Osteocyte (in vitro differentiated cells): ENCODE measurements around the gene TJP3. TPM values are rescaled to one million over a fixed set of nuclear protein-coding genes. Genes with fewer than 3 reads are reported as not detected.

Experiments
- DNase-seq: peaks from one replicate; pipeline ENCODE4 v3.0.0; 2021; ENCODE audit warnings: mixed read lengths; ENCODE audit not compliant: unreplicated experiment; ENCODE audit errors: extremely low spot score
- H3K27ac Mint-ChIP-seq: one replicate; pipeline ENCODE4 v1.8.0; 2021; ENCODE audit warnings: mild to moderate bottlenecking, mixed read lengths; ENCODE audit not compliant: unreplicated experiment
- H3K27me3 Mint-ChIP-seq: one replicate; pipeline ENCODE4 v1.8.0; 2021; ENCODE audit warnings: mixed read lengths; ENCODE audit not compliant: unreplicated experiment
- H3K36me3 Mint-ChIP-seq: one replicate; pipeline ENCODE4 v1.8.0; 2021; ENCODE audit warnings: mixed read lengths; ENCODE audit not compliant: unreplicated experiment
- H3K4me1 Mint-ChIP-seq: one replicate; pipeline ENCODE4 v1.8.0; 2021; ENCODE audit warnings: mixed read lengths; ENCODE audit not compliant: unreplicated experiment
- H3K4me3 Mint-ChIP-seq: one replicate; pipeline ENCODE4 v1.8.0; 2021; ENCODE audit warnings: mild to moderate bottlenecking, moderate library complexity, mixed read lengths; ENCODE audit not compliant: unreplicated experiment
- H3K9me3 Mint-ChIP-seq: one replicate; pipeline ENCODE4 v1.8.0; 2021; ENCODE audit warnings: mixed read lengths; ENCODE audit not compliant: unreplicated experiment
- CTCF ChIP-seq: fragments of 200-600 bp; sonication (generic); IDR thresholded peaks from 2 replicates; pipeline ENCODE4 v1.5.0; 2021; ENCODE audit warnings: antibody characterized with exemption, mild to moderate bottlenecking, moderate library complexity
- total RNA-seq: library from RNA; stranded (reverse); gene quantifications from 2 replicates; pipeline ENCODE4 v1.2.1, GENCODE V29; 2021

Gene TJP3
- total RNA-seq, 1 donor from 2014 or later: not detected

DNA sequence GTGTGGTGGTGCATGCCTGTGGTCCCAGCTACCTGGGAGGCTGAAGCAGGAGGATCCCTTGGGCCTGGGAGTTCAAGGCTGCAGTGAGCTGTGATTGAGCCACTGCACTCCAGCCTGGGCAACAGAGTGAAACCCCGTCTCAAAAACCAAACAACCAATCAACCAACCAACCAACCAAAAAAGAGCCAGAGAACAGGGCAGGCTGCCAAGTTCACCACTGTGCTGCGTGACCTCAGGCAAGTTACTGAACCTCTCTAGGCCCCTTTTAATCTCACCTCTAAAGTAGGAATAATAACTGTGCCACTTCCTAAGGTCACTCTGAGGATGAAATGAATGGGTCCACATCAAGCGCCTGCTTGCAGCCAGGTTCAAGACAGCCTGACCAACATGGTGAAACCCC is 16.9 kb downstream of the TJP3 start:
- DNase-seq: no peak
- H3K27me3 Mint-ChIP-seq: peaks cover 17% of the 10 kb centered on the region
- H3K4me3 Mint-ChIP-seq: no peak overlapping the region
- TF ChIP-seq CTCF: no peak
- H3K4me1 Mint-ChIP-seq: peaks cover 7% of the 10 kb centered on the region
- no peak overlapping the region for H3K27ac Mint-ChIP-seq
- H3K9me3 Mint-ChIP-seq: no peaks in the 10 kb centered on the region
- H3K36me3 Mint-ChIP-seq: no peaks in the 10 kb centered on the region

DNA sequence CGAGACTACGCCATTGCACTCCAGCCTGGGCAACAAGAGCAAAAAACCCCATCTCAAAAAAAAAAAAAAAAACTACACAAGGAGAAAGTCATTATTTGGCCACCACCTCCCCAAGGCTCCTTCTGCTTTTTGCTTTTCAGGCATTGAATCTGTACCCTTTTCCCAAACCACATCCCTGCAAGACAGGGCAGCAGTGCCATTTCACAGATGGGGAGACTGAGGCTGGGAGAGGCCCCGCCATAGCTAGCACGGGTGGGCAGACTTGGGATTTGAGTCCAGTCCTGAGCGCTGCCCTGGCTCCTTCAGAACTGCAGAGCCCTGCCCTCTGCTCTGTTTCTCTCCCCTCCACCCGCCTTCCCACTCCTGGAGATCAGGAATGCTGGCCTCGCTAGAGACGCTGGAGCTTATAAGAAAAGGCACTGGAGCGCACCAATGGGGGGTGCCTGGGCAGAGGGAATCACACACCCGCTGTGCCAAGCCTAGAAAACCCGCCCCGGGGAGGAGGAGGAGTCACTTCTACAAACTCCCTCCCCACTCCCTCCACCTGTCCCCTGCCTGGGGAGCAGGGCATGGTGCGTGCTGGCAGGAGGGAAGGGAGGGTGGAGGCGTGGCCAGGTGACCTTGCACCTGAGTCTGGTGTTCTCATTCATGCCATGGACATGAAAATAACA is 17.6 kb downstream of the TJP3 start:
- Mint-ChIP-seq H3K4me1 (peaks cover 7% of the 10 kb centered on the region), H3K36me3 (no peaks in the 10 kb centered on the region), H3K9me3 (no peaks in the 10 kb centered on the region), H3K27ac (no peak overlapping the region), H3K4me3 (no peak overlapping the region), H3K27me3 (peaks cover 17% of the 10 kb centered on the region)
- TF ChIP-seq CTCF: no peak
- DNase-seq: no peak

DNA sequence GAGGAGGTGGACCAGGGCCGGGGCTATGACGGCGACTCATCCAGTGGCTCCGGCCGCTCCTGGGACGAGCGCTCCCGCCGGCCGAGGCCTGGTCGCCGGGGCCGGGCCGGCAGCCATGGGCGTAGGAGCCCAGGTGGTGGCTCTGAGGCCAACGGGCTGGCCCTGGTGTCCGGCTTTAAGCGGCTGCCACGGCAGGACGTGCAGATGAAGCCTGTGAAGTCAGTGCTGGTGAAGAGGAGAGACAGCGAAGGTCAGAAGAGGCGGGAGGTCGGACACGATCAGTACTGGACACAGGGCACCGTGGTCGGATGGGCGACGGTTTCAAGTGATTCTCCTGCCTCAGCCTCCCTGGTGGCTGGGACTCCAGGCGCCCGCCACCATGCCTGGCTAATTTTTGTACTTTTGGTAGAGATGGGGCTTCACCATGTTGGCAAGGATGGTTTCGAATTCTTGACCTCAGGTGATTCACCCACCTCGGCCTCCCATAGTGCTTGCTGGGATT is 22.3 kb downstream of the TJP3 start:
- no peaks in the 10 kb centered on the region for H3K36me3 Mint-ChIP-seq
- H3K27ac Mint-ChIP-seq: no peak overlapping the region
- no peak overlapping the region for H3K4me3 Mint-ChIP-seq
- no peaks in the 10 kb centered on the region for H3K4me1 Mint-ChIP-seq
- DNase-seq: no peak
- H3K27me3 Mint-ChIP-seq: no peaks in the 10 kb centered on the region
- no peaks in the 10 kb centered on the region for H3K9me3 Mint-ChIP-seq
- no peak for TF ChIP-seq CTCF

- H3K9me3 Mint-ChIP-seq: no peaks in the 10 kb centered on the region
- H3K4me3 Mint-ChIP-seq: no peak overlapping the region
- H3K27me3 Mint-ChIP-seq: no peaks in the 10 kb centered on the region
- no peaks in the 10 kb centered on the region for H3K4me1 Mint-ChIP-seq
- H3K36me3 Mint-ChIP-seq: no peaks in the 10 kb centered on the region
- no peak for DNase-seq
- no peak overlapping the region for H3K27ac Mint-ChIP-seq
- TF ChIP-seq CTCF: no peak
These were observed 23.9 kb downstream of the TJP3 start for GRCh38 chr19:3732108-3732507.

DNA sequence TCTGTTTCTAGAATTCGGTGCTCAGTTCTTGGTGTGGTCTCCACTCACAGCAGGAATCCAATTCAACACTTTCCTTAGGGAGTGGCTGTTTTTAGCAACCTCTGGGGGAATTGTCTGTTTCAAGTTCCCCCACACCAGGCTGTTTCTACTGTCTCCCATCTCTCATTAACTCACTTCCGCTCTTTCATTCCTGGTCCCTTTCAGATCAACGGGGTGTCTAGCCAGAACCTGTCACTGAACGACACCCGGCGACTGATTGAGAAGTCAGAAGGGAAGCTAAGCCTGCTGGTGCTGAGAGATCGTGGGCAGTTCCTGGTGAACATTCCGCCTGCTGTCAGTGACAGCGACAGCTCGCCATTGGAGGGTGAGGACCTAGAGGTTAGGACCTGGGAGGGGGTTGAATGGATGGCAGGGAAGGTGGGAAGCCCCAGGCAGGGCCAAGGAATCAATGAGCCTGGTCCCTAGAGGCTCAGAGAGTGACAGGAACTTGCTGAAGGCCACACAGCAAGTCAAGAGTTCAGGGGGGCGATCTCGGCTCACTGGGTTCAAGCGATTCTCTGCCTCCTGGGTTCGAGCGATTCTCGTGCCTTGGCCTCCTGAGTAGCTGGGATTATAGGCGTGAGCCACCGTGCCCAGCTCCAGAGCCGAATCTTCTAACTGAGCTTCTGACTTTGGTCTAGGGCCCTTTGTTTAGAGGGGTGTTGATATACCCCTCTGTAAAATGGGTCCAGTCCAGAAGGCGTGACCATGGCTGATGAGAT is 25.5 kb downstream of the TJP3 start:
- TF ChIP-seq CTCF: no peak
- Mint-ChIP-seq H3K9me3 (no peaks in the 10 kb centered on the region), H3K27ac (no peak overlapping the region), H3K27me3 (no peaks in the 10 kb centered on the region), H3K4me1 (no peaks in the 10 kb centered on the region), H3K4me3 (no peak overlapping the region), H3K36me3 (no peaks in the 10 kb centered on the region)
- no peak for DNase-seq
